ENCODE results near the gene BLTP1.
"Not testable (repeated sequence)": the region's sequence is repeated elsewhere in the genome, so short reads cannot be mapped to it uniquely, and the experiment has no call there.

Gene BLTP1

DNA sequence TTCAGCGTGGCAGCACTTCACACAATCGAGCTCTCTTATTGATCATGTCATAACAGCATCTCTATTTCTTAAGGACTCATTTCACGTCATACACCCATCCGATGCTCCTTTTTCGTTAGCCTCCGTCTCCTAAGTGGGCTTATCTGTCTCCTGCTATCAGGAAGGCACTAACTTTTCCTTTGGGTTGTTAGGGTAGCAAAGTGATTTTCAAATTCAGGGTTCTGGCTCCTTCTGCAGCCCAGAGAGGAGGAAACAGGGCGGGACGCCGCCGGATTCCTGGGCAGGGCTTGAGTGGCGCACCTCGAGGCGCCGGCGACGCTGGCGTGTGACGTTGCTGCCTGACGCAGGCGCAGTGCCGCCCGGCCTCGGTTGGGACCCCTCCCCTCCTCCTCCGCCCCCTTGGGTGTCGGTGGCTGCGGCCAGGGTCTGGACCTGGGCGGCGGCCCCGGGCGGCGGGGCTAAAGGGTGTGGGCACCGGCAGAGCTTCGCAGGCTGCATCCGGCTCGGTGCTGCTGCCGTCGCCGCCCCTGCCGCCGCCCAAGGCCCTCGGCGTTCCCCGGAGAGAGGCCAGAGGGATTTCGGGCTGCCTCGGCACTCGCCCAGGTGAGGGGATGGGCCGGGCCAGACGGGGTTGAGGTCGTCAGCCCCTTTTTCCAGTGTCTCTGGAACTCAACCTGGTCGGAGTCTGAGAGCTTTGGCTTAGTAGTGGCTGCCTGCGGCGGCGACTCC is at the start of gene BLTP1:
BLTP1 (plus strand) TSS at position 350 of the 729 bp plus-strand sequence. CDS start 18,317 bp downstream, outside the sequence.
- peak; percentile 72 to 84 for DNase-seq (ENCODE audit: low read depth in 1 of 2, low spot score in 1 of 2)

- no peak for DNase-seq (ENCODE audit: low read depth in 1 of 2, low spot score in 1 of 2)
Observed at GRCh38 chr4:122104184-122104583, 47.9 kb upstream of the BLTP1 start.

- DNase-seq (ENCODE audit: low read depth in 1 of 2, low spot score in 1 of 2) = no peak
Observed at GRCh38 chr4:122107680-122108079, 44.5 kb upstream of the BLTP1 start.

GRCh38 chr4:122110304-122110703 is 41.8 kb upstream of the BLTP1 start:
- not testable (repeated sequence) for DNase-seq (ENCODE audit: low read depth in 1 of 2, low spot score in 1 of 2)

- DNase-seq (ENCODE audit: low read depth in 1 of 2, low spot score in 1 of 2) = no peak
Observed at GRCh38 chr4:122117743-122118142, 34.4 kb upstream of the BLTP1 start.

DNA sequence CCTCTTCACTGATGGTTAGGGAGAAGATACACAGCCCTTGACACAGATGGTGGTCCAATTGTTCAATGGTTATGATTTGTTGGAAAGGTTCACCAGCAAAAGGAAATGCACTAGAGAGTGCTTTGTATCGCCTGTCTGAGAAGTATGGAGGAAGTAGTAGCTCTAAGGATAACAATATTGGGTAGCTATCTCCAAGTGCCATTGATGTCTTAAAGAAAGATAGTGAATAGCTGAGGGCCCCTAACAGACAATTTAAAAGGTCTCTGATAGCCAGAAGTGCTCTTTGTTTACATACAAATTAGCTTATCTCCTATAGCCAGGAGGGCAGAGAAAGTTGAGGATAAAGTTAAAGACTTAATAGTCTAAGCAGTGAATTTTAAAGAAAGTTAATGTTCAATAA is 33.9 kb upstream of the BLTP1 start:
- no peak for DNase-seq (ENCODE audit: low read depth in 1 of 2, low spot score in 1 of 2)

DNA sequence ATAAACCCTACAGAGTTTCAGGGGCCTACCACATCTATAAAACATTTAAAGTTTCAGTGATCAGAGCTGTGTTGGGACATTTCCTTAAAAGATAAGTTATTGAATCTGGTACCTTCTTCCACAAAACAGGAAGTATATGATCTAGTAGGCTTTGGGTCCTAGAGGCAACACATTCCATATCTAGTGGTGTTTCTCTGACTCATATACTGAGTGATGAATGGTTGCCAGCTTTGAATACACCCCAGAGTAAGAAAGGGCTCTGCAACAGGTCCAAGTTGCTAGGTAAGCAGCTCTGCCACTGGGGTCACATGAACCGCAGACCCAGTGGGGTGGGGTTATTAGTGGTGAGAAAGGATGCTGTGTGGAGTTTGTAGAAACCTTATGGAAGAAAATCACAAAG is 32.4 kb upstream of the BLTP1 start:
- no peak for DNase-seq (ENCODE audit: low read depth in 1 of 2, low spot score in 1 of 2)

DNA sequence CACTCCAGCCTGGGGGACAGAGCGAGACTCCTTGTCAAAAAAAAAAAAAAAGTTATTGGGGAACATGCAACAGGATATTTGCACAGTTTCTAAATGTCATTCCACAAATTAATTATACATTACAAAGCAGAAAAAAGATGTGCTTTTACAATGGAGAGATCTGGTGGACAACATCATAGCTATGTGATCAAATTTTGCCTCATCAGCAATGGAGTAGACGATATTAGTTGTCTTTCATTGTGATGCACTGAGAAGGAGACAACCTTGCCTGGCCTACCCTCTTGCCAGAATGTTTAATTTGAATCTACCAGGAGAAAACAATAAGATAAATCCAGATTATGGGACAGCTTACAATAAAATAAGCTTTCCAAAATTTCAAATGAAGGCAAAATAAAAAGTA is 30.5 kb upstream of the BLTP1 start:
- no peak for DNase-seq (ENCODE audit: low read depth in 1 of 2, low spot score in 1 of 2)

- no peak for DNase-seq (ENCODE audit: low read depth in 1 of 2, low spot score in 1 of 2)
Observed at GRCh38 chr4:122122083-122122482, 30.0 kb upstream of the BLTP1 start.

GRCh38 chr4:122129061-122129460 is 23.1 kb upstream of the BLTP1 start:
- DNase-seq (ENCODE audit: low read depth in 1 of 2, low spot score in 1 of 2) = no peak

- no peak for DNase-seq (ENCODE audit: low read depth in 1 of 2, low spot score in 1 of 2)
Observed at GRCh38 chr4:122131562-122132157, 20.5 kb upstream of the BLTP1 start.

- no peak for DNase-seq (ENCODE audit: low read depth in 1 of 2, low spot score in 1 of 2)
Observed at GRCh38 chr4:122132891-122133290, 19.2 kb upstream of the BLTP1 start.

DNA sequence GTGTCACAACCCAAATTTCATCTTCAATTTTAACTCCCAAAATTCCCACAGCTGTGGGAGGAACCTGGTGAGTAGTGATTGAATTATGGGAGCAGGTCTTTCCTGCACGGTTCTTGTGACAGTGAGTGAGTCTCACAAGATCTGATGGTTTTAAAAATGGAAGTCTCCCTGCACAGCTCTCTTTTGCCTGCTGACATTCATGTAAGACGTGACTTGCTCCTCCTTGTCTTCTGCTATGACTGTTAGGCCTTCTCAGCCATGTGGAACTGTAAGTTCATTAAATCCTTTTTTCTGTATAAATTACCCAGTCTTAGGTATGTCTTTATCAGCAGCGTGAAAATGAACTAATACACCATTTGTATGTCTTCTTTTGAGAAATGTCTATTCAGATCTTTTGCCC is 13.0 kb upstream of the BLTP1 start:
- DNase-seq (ENCODE audit: low read depth in 1 of 2, low spot score in 1 of 2) = no peak

DNA sequence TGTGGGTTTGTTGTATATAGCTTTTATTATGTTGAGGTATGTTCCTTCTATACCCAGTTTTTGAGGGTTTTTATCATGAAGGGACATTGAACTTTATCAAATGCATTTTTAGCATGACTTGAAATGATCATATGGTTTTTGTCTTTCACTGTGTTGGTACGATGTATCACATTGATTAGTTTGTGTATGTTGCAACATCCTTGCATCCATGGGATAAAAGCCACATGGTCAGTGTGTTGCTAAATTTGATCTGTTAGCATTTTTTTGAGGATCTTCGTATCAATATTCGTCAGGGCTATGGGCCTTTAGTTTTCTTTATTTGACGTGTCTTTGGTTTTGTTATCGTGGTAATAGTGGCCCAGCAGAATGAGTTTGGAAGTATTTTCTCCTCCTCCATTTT is 11.3 kb upstream of the BLTP1 start:
- DNase-seq (ENCODE audit: low read depth in 1 of 2, low spot score in 1 of 2) = no peak

- DNase-seq (ENCODE audit: low read depth in 1 of 2, low spot score in 1 of 2) = no peak
Observed at GRCh38 chr4:122142687-122143086, 9.4 kb upstream of the BLTP1 start.

- no peak for DNase-seq (ENCODE audit: low read depth in 1 of 2, low spot score in 1 of 2)
Observed at GRCh38 chr4:122146652-122147051, 5.5 kb upstream of the BLTP1 start.

GRCh38 chr4:122150931-122151330 is 1.2 kb upstream of the BLTP1 start:
- DNase-seq (ENCODE audit: low read depth in 1 of 2, low spot score in 1 of 2) = no peak

DNA sequence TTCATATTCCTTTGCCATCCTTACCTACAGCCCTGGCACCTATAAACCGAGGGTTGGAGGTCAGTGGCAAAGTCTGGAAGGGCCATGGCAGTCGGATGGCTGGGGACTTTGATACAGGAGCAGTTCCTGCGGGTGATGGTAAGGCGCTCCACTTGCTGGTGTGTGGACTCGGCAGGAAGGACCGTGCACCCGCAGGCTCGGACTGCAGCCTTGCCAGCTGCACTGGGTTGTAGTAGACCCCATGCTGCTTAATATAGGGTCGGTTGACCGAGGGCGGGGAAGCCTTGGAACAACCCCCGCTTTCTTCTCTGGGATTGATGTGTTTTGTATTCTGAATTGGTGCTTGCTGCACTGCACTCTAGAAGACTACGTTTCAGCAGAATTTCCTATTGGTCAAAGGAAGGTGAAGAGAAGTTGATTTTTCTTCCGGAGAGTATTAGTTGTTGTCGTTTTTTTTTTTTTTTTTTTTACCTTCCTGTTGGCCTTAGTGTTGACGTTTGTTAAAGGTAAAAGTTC is 638 bp downstream of the BLTP1 start:
- peak; percentile 2 to 7 for DNase-seq (ENCODE audit: low read depth in 1 of 2, low spot score in 1 of 2)

DNA sequence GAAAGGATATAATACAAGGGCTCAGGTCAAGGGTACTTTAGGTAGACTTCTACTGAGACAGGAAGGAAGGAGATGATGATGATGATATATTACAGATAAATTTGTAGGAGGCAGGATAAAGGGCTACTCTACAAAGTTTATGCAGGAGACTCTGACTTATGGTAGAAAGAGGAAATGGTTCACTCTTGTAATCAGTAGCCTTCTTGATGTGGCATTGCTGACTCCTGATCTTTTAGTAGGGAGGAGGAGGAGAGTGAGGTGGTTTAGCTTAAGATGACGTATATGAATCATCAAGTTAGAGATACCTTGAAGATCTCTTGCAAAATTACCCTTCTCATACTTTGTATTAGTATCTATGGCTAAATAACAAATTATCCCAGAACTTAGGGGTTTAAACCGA is 4.7 kb downstream of the BLTP1 start:
- DNase-seq (ENCODE audit: low read depth in 1 of 2, low spot score in 1 of 2) = no peak

- DNase-seq (ENCODE audit: low read depth in 1 of 2, low spot score in 1 of 2) = no peak
Observed at GRCh38 chr4:122163301-122163700, 11.2 kb downstream of the BLTP1 start.

DNA sequence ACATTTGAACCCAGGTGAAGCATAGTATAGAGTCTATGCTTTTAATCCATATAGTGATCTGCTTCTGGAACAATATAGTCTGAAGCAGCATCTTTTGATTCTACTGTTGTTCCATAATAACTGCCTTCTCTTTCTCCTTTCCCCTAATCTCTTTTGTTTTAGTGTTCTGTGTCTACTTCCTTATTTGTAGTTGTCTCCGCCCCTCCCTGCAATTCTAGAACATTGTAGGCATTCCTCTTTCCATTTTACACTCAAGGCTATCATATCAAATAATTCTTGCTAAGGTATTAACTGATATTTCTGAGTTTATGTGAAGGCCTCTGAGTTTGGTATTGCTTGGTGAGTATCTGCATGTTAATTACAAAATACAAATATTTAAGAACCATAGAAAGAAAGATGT is 11.6 kb downstream of the BLTP1 start:
- no peak for DNase-seq (ENCODE audit: low read depth in 1 of 2, low spot score in 1 of 2)

GRCh38 chr4:122167369-122167768 is 15.2 kb downstream of the BLTP1 start:
- no peak for DNase-seq (ENCODE audit: low read depth in 1 of 2, low spot score in 1 of 2)

DNA sequence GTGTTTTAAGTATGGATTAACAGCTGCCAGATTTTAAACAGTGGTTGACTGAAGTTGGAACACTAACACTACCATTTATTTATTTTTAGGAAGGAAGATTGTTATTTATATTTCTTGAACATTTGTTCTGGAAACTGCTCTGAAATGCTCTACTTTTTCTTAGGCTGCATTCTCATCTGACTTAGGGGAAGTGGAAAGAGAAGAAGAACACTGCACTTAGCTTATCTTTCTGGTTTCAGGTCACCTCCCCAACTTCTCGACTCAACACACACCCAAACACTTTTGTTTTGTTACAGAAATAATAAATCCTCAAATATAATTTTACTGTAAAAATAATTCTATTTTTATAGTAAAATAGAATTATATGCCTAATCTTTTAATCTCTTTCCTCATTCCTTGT is 18.6 kb downstream of the BLTP1 start:
- no peak for DNase-seq (ENCODE audit: low read depth in 1 of 2, low spot score in 1 of 2)

Measured in activated T-helper 1 cell treated with anti-CD3 and anti-CD28 coated beads, Interleukin-2, amount 50 U/mL, for 16 hours (primary cell).